Measurements from ENCODE around the gene WRAP73. TPM values are rescaled to one million over a fixed set of nuclear protein-coding genes. Genes with fewer than 3 reads are reported as not detected.

The WRAP73 gene
- total RNA-seq, 1 donor from 2014 or later: 20.5 TPM

DNA sequence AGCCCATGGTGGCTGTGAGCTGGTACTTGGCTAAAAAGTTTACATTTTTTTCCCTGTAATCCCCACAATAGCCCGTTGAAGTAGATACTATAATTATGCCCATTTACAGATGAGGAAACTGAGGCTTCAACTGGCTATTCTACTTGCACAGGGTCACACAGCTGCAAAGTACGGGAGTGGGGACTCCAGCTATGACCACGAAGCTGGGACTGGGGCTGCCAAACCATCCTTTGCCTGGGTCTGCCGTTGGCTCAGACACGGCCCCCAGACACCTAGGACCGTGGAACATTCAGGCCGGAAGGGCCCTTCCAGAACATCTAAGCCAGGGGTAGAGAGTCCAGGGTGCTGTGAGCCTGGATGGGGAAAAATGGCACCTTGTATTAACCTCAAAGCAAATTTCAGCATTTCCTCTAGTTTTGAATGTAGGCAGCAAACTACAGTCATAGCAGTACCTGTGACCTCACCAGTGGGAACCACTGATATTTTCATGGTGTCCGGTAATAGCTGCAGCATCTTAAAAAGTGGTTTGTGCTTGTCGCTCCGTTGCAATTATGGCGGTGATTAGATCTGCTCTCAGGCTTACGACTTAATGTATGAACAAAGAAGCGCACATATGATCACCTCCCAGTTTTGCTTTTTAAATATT lies 6.7 kb upstream of the WRAP73 start:
- Mint-ChIP-seq H3K4me3 (ENCODE audit: unreplicated experiment) (no peak overlapping the region), H3K27ac (ENCODE audit: unreplicated experiment) (no peak overlapping the region), H3K4me1 (ENCODE audit: unreplicated experiment) (no peaks in the 10 kb centered on the region), H3K9me3 (ENCODE audit: unreplicated experiment) (no peaks in the 10 kb centered on the region), H3K36me3 (ENCODE audit: unreplicated experiment) (no peaks in the 10 kb centered on the region), H3K27me3 (ENCODE audit: unreplicated experiment) (peaks cover 67% of the 10 kb centered on the region)
- TF ChIP-seq, protein P1, sequence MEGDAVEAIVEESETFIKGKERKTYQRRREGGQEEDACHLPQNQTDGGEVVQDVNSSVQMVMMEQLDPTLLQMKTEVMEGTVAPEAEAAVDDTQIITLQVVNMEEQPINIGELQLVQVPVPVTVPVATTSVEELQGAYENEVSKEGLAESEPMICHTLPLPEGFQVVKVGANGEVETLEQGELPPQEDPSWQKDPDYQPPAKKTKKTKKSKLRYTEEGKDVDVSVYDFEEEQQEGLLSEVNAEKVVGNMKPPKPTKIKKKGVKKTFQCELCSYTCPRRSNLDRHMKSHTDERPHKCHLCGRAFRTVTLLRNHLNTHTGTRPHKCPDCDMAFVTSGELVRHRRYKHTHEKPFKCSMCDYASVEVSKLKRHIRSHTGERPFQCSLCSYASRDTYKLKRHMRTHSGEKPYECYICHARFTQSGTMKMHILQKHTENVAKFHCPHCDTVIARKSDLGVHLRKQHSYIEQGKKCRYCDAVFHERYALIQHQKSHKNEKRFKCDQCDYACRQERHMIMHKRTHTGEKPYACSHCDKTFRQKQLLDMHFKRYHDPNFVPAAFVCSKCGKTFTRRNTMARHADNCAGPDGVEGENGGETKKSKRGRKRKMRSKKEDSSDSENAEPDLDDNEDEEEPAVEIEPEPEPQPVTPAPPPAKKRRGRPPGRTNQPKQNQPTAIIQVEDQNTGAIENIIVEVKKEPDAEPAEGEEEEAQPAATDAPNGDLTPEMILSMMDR (IDR thresholded peaks at IDR 0.05): no peak
- DNase-seq (ENCODE audit: extremely low spot score, unreplicated experiment): no peak

DNA sequence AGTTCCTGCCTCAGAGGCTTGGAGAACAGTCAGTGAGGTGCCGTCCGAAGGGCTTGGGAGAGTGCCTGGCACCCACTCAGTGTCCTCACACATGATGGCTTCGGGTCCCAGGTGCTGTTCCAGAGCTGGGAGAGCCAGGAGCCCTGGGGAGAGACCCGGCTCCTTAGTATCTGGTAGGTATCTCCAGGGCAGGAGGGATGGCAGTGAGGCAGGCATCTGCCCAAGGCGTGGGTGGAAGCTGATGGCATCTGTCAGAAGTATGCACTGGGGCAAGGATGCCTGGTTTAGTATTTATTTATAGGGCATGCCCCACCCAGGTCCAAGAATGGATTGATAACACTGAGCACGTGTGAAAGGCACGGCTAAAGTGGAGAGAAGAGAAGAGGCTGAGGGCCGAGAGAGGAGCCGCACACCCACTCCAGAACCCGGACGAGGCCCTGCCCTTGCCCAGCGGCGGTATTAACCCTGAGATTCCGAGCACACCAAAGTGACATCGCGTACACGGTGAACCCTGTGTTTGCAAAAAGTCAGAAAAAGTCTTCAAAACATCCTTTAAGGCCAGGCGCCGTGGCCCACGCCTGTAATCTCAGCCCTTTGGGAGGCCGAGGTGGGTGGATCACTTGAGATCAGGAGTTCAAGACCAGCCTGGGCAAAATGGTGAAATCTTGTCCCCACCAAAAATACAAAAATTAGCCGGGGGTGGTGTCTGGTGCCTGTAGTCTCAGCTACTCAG lies 4.8 kb upstream of the WRAP73 start:
- no peaks in the 10 kb centered on the region for H3K9me3 Mint-ChIP-seq (ENCODE audit: unreplicated experiment)
- H3K27me3 Mint-ChIP-seq (ENCODE audit: unreplicated experiment): peaks cover 71% of the 10 kb centered on the region
- no peak overlapping the region for H3K4me3 Mint-ChIP-seq (ENCODE audit: unreplicated experiment)
- TF ChIP-seq, protein P1 (IDR thresholded peaks at IDR 0.05): no peak
- H3K4me1 Mint-ChIP-seq (ENCODE audit: unreplicated experiment): peaks cover 7% of the 10 kb centered on the region
- no peaks in the 10 kb centered on the region for H3K36me3 Mint-ChIP-seq (ENCODE audit: unreplicated experiment)
- no peak for DNase-seq (ENCODE audit: extremely low spot score, unreplicated experiment)
- H3K27ac Mint-ChIP-seq (ENCODE audit: unreplicated experiment): no peak overlapping the region

DNA sequence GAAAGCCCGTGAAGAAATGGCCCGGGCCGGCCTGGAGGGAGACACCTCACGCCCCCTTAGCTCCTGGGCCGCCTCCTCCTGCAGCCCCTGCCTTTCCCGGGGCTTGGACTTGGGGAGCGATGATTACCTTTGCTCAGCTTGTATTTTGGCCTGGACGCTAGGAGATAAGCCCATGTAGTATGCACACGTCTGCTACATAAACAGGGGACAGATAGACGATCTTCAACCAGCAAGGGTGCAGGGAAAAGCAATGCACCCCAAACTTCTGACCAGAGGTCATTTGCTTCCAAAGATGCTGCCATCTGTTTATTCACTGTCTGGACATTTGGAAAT lies 3.3 kb upstream of the WRAP73 start:
- no peak for DNase-seq (ENCODE audit: extremely low spot score, unreplicated experiment)
- H3K9me3 Mint-ChIP-seq (ENCODE audit: unreplicated experiment): no peaks in the 10 kb centered on the region
- no peak overlapping the region for H3K27ac Mint-ChIP-seq (ENCODE audit: unreplicated experiment)
- H3K36me3 Mint-ChIP-seq (ENCODE audit: unreplicated experiment): no peaks in the 10 kb centered on the region
- TF ChIP-seq, protein P1 (IDR thresholded peaks at IDR 0.05): no peak
- H3K4me1 Mint-ChIP-seq (ENCODE audit: unreplicated experiment): peaks cover 18% of the 10 kb centered on the region
- no peak overlapping the region for H3K4me3 Mint-ChIP-seq (ENCODE audit: unreplicated experiment)
- H3K27me3 Mint-ChIP-seq (ENCODE audit: unreplicated experiment): peaks cover 63% of the 10 kb centered on the region

DNA sequence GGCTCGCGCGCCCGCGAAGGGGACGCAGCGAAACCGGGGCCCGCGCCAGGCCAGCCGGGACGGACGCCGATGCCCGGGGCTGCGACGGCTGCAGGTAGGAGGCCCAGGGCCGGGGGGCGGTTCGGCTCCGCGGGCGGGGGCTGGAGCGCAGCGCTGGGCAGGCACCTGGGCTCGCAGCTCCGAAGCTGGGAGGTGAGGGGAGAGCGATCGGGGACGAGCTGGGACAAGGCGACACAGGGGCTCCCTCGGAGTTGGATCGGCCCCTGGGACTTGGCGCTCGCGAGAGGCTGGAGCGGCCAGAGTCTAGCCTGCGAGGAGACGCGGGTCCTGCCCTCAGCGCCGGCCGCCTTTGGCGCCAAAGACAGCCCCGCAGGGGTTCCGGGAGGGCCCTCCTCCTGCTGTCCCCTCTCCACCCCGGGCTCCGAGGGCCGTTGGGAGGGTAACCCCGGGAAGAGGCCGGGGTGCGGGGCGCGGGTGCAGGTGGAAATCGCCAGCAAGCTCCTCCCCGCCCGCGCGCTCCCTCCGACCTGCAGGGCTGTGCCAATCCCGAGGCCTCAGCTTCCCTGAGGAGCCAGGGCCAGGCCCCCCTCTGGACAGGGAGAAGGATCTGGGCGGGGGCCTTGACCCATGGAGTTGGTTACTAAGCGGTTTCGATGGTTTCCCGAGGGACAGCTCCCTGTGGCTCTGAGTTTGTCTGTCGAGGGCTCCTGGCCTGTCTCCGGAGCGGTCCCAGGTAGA lies 2.8 kb upstream of the WRAP73 start:
- TF ChIP-seq, protein P1 (IDR thresholded peaks at IDR 0.05): no peak
- Mint-ChIP-seq H3K9me3 (ENCODE audit: unreplicated experiment) (no peaks in the 10 kb centered on the region), H3K36me3 (ENCODE audit: unreplicated experiment) (no peaks in the 10 kb centered on the region), H3K4me1 (ENCODE audit: unreplicated experiment) (peaks cover 21% of the 10 kb centered on the region), H3K27ac (ENCODE audit: unreplicated experiment) (no peak overlapping the region), H3K4me3 (ENCODE audit: unreplicated experiment) (no peak overlapping the region), H3K27me3 (ENCODE audit: unreplicated experiment) (peaks cover 57% of the 10 kb centered on the region)
- DNase-seq (ENCODE audit: extremely low spot score, unreplicated experiment): peak; percentile 84
